ENCODE measurements around the gene MPO. TPM values are rescaled to one million over a fixed set of nuclear protein-coding genes. Genes with fewer than 3 reads are reported as not detected.

MPO gene
- total RNA-seq, 4 donors from 2014 or later = not detected

DNA sequence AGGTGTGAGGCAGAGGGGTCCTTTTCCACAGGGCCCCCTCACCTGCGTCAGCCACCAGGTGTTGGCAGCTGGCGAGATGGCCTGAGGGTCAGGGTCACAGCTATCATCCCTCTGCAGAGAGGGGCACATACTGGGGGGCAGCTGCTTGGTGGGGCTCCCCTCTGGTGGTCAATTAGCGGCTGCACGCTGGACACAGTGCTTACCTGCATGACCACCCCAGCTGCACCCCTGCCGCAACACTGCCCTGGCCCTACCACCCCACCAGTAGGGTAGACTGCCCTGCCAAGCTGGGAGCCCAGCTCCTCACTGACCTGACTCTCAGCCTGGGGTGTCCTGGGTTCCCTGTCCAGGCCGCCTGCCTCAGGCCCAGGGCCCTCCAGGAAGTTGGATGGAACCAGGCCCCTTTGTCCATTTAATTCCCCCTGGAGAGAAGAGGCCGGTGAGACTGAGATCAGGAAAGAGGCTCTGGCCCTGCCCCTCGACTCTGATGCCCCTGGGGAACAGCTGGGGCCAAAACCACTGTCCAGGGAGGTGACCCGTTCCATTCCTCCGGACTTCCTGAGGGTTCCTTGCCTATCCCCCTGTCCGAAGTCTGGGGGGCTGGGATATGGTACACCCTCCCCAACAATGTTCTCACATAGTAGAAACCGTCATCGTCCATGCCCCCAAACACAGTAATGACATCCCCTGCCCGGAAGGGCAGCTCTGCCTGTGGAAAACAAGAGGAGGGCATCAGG, 24.2 kb upstream of the MPO start:
- H3K4me3 ChIP-seq = no peak overlapping the region
- TF ChIP-seq EP300 (IDR thresholded peaks at IDR 0.05) (no peak), POLR2A (IDR thresholded peaks at IDR 0.05) (no peak), POLR2AphosphoS5 (IDR thresholded peaks at IDR 0.05) (no peak)
- TF ChIP-seq, protein P1, sequence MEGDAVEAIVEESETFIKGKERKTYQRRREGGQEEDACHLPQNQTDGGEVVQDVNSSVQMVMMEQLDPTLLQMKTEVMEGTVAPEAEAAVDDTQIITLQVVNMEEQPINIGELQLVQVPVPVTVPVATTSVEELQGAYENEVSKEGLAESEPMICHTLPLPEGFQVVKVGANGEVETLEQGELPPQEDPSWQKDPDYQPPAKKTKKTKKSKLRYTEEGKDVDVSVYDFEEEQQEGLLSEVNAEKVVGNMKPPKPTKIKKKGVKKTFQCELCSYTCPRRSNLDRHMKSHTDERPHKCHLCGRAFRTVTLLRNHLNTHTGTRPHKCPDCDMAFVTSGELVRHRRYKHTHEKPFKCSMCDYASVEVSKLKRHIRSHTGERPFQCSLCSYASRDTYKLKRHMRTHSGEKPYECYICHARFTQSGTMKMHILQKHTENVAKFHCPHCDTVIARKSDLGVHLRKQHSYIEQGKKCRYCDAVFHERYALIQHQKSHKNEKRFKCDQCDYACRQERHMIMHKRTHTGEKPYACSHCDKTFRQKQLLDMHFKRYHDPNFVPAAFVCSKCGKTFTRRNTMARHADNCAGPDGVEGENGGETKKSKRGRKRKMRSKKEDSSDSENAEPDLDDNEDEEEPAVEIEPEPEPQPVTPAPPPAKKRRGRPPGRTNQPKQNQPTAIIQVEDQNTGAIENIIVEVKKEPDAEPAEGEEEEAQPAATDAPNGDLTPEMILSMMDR (IDR thresholded peaks at IDR 0.05) = no peak
- no peak overlapping the region for H3K27ac ChIP-seq
- H3K27me3 ChIP-seq = no peaks in the 10 kb centered on the region
- H3K36me3 ChIP-seq = no peaks in the 10 kb centered on the region
- no peak for DNase-seq (ENCODE audit: low spot score in 2 of 2)
- H3K9me3 ChIP-seq = no peaks in the 10 kb centered on the region
- H3K4me1 ChIP-seq = no peaks in the 10 kb centered on the region
- WGBS = 84% methylated on average over 8 of the region's 14 CpGs

DNA sequence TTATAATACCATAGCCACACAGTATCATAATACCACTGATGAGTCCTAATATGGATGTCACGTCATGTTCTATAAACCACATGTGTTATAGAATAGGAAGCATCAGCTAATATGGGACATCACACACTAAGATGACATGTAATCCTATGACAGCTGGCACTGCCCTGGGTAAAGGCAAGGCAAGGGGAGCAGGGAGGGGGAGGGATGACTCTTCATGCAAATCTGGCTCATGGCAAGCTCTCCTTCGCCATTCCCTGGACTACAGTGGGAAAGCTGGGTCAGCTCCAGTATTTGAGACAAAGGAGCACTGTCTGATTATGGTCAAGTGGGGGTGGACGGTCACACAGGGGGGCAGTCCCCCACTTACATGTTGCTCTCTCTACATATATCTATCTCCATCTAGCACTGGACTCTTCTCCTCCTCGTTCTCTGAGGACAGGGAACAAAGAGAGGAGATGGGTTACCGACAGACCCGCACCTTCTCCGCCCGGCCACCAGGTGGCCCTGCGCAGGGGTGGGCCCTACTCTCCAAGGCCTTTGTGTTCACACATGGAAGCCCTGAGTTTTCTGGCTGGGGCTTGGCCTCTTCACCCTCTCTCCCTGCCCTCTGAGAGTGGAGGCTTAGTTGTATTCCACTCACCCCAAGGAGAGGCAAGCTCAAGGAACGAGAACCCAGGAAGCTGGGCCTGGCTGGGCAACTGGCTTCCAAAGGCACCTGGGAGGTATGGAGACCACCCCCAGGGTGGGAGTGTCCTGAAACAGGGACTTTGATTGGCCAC, 23.4 kb upstream of the MPO start:
- DNase-seq (ENCODE audit: low spot score in 2 of 2) = no peak
- 47% methylated on average over 9 of the region's 10 CpGs for WGBS

DNA sequence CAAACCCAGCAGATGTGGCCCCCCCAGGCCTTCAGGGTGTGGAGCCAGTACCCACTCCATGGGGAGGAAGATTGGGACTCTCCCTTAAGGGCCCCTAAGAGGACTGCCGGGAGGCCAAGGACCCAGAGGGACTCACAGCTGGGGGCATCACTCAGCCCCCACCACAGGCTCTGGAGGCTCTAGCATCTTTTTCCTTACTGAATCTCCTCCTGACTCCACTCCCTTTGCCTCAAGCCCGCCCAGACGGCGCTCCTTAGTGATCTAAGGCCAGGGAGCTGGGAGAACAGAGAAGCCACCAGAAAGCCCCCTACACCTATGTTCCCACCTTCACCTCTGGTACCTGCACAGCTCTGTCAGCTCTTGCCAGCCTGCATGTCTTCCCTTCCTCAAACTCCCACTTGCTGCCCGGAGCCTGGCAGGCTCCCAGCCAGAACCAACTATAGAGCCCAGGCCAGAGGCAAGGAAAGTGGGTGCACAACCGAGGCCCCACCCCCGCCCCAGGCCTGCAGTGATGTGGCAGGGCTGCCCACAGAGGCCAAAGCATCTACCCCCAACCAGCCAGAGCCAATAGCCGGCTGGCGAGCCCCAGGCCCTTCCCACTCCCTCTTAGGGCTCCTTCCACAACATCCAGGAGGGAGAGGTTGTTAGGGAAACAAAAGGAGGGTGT, 22.3 kb upstream of the MPO start:
- no peaks in the 10 kb centered on the region for H3K27me3 ChIP-seq
- TF ChIP-seq POLR2AphosphoS5 (IDR thresholded peaks at IDR 0.05) (no peak), POLR2A (IDR thresholded peaks at IDR 0.05) (no peak), EP300 (IDR thresholded peaks at IDR 0.05) (no peak)
- TF ChIP-seq, protein P1 (IDR thresholded peaks at IDR 0.05) = no peak
- no peaks in the 10 kb centered on the region for H3K4me1 ChIP-seq
- H3K9me3 ChIP-seq = no peaks in the 10 kb centered on the region
- no peak overlapping the region for H3K4me3 ChIP-seq
- 63% methylated on average over 3 of the region's 9 CpGs for WGBS
- H3K27ac ChIP-seq = no peak overlapping the region
- no peaks in the 10 kb centered on the region for H3K36me3 ChIP-seq
- DNase-seq (ENCODE audit: low spot score in 2 of 2) = no peak

More for the DNA sequence above, 23.4 kb upstream of the MPO start:
- Histone ChIP-seq H3K27ac (no peak overlapping the region), H3K4me3 (no peak overlapping the region), H3K9me3 (no peaks in the 10 kb centered on the region), H3K27me3 (no peaks in the 10 kb centered on the region), H3K36me3 (no peaks in the 10 kb centered on the region), H3K4me1 (no peaks in the 10 kb centered on the region)
- TF ChIP-seq, protein P1 (IDR thresholded peaks at IDR 0.05) = peak; percentile 51 to 75
- TF ChIP-seq POLR2AphosphoS5 (IDR thresholded peaks at IDR 0.05) (no peak), EP300 (IDR thresholded peaks at IDR 0.05) (no peak), POLR2A (IDR thresholded peaks at IDR 0.05) (no peak)

DNA sequence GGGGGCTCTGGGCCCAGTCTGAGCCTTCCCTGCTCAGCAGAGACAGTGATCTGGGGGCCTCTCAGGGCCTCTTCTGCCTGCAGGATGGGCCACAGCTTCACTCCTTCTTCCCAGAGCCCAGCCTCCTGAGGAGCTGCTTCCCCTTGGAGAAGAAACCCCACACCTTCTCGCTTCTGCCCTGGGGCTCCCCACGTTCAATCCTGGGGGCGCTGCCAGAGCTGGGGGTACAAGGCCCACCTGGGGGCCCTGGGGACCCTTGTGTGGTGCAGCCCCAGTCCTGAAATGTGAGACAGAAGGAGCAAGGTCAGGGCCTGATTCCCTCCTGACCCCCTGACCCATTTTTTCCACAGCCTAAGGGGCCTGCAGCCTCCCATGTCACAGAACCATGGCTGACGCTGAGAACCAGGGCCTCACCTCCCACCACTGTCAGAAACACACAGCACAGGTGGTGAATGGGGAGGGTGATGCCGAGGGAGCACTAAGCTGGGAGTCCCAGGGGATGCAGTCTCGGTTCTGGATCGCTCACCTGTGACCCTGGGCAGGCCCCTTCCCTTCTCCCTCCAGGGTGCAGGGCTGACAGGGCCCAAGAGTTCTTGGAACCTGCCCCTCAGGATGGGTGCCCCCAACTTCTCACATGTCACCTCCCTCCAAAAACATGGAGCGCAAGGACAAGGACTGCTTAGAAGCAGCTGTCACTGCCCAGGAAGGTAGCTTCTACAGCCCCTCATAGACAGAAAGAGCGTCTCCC, 21.6 kb upstream of the MPO start:
- Histone ChIP-seq H3K27ac (no peak overlapping the region), H3K9me3 (no peaks in the 10 kb centered on the region), H3K4me3 (no peak overlapping the region), H3K36me3 (no peaks in the 10 kb centered on the region), H3K4me1 (no peaks in the 10 kb centered on the region), H3K27me3 (no peaks in the 10 kb centered on the region)
- no peak for DNase-seq (ENCODE audit: low spot score in 2 of 2)
- TF ChIP-seq EP300 (IDR thresholded peaks at IDR 0.05) = no peak
- WGBS = 82% methylated on average over 5 of the region's 9 CpGs

DNA sequence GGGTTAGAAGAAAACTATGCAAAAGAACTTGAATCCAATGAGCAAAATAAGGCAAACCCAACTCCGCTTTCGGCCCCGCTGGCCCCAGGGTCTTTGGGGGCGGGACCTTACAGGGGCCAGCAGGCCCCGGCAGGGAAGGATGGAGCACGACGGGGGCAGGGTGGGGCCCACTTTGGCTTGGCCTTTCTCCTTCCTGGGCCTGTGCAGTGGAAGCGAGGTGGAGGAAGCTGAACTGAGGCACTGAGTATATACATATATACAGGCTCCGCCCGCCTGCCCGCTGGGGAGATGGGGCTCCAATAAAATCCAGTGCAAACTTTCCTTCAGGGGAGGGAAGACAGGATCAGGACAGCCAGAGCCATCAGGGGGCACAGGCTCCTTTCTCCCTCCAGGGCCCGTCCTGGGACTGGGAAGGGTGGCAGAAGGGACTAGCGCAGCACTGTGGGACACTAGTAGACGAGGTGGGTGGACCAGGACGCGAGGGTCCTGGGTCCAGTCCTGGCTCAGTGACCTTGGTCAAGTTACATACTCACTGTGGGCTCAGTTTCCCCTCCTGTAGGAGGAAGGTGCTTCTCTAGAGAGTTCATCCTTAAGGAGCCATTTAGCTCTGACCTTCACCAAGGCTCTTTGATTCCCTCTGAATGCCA, 20.9 kb upstream of the MPO start:
- DNase-seq (ENCODE audit: low spot score in 2 of 2) = no peak
- H3K4me1 ChIP-seq = no peaks in the 10 kb centered on the region
- no peaks in the 10 kb centered on the region for H3K9me3 ChIP-seq
- H3K27ac ChIP-seq = no peak overlapping the region
- no peak overlapping the region for H3K4me3 ChIP-seq
- WGBS = 82% methylated on average over 16 of the region's 16 CpGs
- no peaks in the 10 kb centered on the region for H3K36me3 ChIP-seq
- no peaks in the 10 kb centered on the region for H3K27me3 ChIP-seq
- TF ChIP-seq EP300 (IDR thresholded peaks at IDR 0.05) (no peak), POLR2A (IDR thresholded peaks at IDR 0.05) (no peak), POLR2AphosphoS5 (IDR thresholded peaks at IDR 0.05) (no peak)
- TF ChIP-seq, protein P1 (IDR thresholded peaks at IDR 0.05) = no peak
